Mesenchymal stem cell (in vitro differentiated cells and primary cell): Measurements from ENCODE around the gene OVCA2.

ENCODE experiments used
- DNase-seq: peaks from one replicate; pipeline ENCODE4 v3.0.0-alpha.2; 2013
- H2AFZ ChIP-seq: one replicate; pipeline ENCODE4 v1.6.1; 2013; ENCODE audit warnings: low read depth, mild to moderate bottlenecking, control low read depth, inconsistent platforms, low read length, moderate library complexity
- H2AK5ac ChIP-seq: 2 replicates; pipeline ENCODE4 v1.6.1; 2013; ENCODE audit warnings: low read length, moderate library complexity, mild to moderate bottlenecking, inconsistent platforms; ENCODE audit not compliant: severe bottlenecking
- H2BK120ac ChIP-seq: one replicate; pipeline ENCODE4 v1.6.1; 2013; ENCODE audit warnings: low read depth, mild to moderate bottlenecking, inconsistent platforms, low read length, moderate library complexity
- H2BK12ac ChIP-seq, 2 experiments: one replicate each; pipeline ENCODE4 v1.6.1; 2013; ENCODE audit warnings: inconsistent platforms in 2 of 2, low read length in 2 of 2, mild to moderate bottlenecking in 2 of 2, moderate library complexity in 2 of 2, control low read depth in 1 of 2
- H2BK15ac ChIP-seq: one replicate; pipeline ENCODE4 v1.6.1; 2013; ENCODE audit warnings: mild to moderate bottlenecking, low read depth, inconsistent platforms; ENCODE audit not compliant: poor library complexity, severe bottlenecking
- H2BK5ac ChIP-seq: 2 replicates; pipeline ENCODE4 v1.6.1; 2013; ENCODE audit warnings: low read depth, mild to moderate bottlenecking, low read length, control low read depth, inconsistent platforms; ENCODE audit not compliant: poor library complexity, severe bottlenecking
- H3K14ac ChIP-seq, 2 experiments: one replicate each; pipeline ENCODE4 v1.6.1; 2013; ENCODE audit warnings: inconsistent platforms in 2 of 2, low read length in 2 of 2, control low read depth in 1 of 2, mild to moderate bottlenecking in 1 of 2, moderate library complexity in 1 of 2
- H3K18ac ChIP-seq, 2 experiments: one replicate each; pipeline ENCODE4 v1.6.1; 2013; ENCODE audit warnings: inconsistent platforms in 2 of 2, low read length in 2 of 2, control low read depth in 1 of 2, low read depth in 1 of 2, mild to moderate bottlenecking in 1 of 2
- H3K23ac ChIP-seq, 2 experiments: one replicate each; pipeline ENCODE4 v1.6.1; 2013; ENCODE audit warnings: inconsistent platforms in 2 of 2, low read length in 2 of 2, mild to moderate bottlenecking in 2 of 2, moderate library complexity in 2 of 2, control low read depth in 1 of 2
- H3K27ac ChIP-seq: 2 replicates; pipeline ENCODE4 v1.5.1; 2013; ENCODE audit warnings: mild to moderate bottlenecking, moderate library complexity, low read length, control low read depth, inconsistent platforms; ENCODE audit not compliant: poor library complexity, severe bottlenecking
- H3K27me3 ChIP-seq, 2 experiments: 2 replicates each; pipeline versions ENCODE4 v1.6.1 to v1.7.0; 2013; ENCODE audit warnings: low read length in 2 of 2, mild to moderate bottlenecking in 2 of 2, moderate library complexity in 2 of 2, control low read depth in 1 of 2, inconsistent platforms in 1 of 2; ENCODE audit not compliant: control insufficient read depth in 1 of 2, insufficient read depth in 1 of 2
- H3K36me3 ChIP-seq, 2 experiments: 2 replicates each; pipeline versions ENCODE4 v1.6.1 to v1.7.0; 2013; ENCODE audit warnings: low read length in 2 of 2, control low read depth in 1 of 2, inconsistent platforms in 1 of 2, low read depth in 1 of 2, mild to moderate bottlenecking in 1 of 2; ENCODE audit not compliant: insufficient read depth in 2 of 2, control insufficient read depth in 1 of 2
- H3K4ac ChIP-seq, 2 experiments: one replicate each; pipeline ENCODE4 v1.6.1; 2013; ENCODE audit warnings: inconsistent platforms in 2 of 2, low read length in 2 of 2, mild to moderate bottlenecking in 2 of 2, moderate library complexity in 2 of 2, control low read depth in 1 of 2, low read depth in 1 of 2
- H3K4me1 ChIP-seq: 2 replicates; pipeline ENCODE4 v1.6.1; 2013; ENCODE audit warnings: low read depth, low read length, control low read depth; ENCODE audit not compliant: control insufficient read depth, insufficient read depth
- H3K4me2 ChIP-seq: 2 replicates; pipeline ENCODE4 v1.6.1; 2013; ENCODE audit warnings: low read length, mild to moderate bottlenecking, inconsistent platforms; ENCODE audit not compliant: poor library complexity, severe bottlenecking
- H3K4me3 ChIP-seq, 2 experiments: 2 replicates each; pipeline versions ENCODE4 v1.5.1 to v1.7.0; 2013; ENCODE audit warnings: low read length in 2 of 2, mild to moderate bottlenecking in 2 of 2, control low read depth in 1 of 2, low read depth in 1 of 2; ENCODE audit not compliant: insufficient read depth in 1 of 2
- H3K79me1 ChIP-seq: replicated peaks from 2 replicates; pipeline ENCODE4 v1.6.1; 2013; ENCODE audit warnings: mild to moderate bottlenecking, control low read depth, low read length, inconsistent platforms; ENCODE audit not compliant: poor library complexity, severe bottlenecking
- H3K9ac ChIP-seq: 2 replicates; pipeline ENCODE4 v1.7.0; 2013; ENCODE audit warnings: mild to moderate bottlenecking, low read length, moderate library complexity
- H3K9me3 ChIP-seq: 2 replicates; pipeline ENCODE4 v1.7.0; 2013; ENCODE audit warnings: mild to moderate bottlenecking, low read length; ENCODE audit not compliant: control insufficient read depth
- H4K8ac ChIP-seq: one replicate; pipeline ENCODE4 v1.6.1; 2013; ENCODE audit warnings: inconsistent platforms, mild to moderate bottlenecking, low read length, moderate library complexity
- H4K91ac ChIP-seq: one replicate; pipeline ENCODE4 v1.6.1; 2013; ENCODE audit warnings: mild to moderate bottlenecking, low read length, inconsistent platforms
- WGBS: methylation state at CpG from one replicate; pipeline ENCODE4 v1.1.7; 2013; ENCODE audit warnings: mixed read lengths; 5-methylcytosine and 5-hydroxymethylcytosine counted together

The OVCA2 gene

GRCh38 chr17:2076087-2076984 lies 34.5 kb downstream of the OVCA2 start:
- WGBS = 59% methylated on average over 17 of the region's 17 CpGs
- H3K79me1 ChIP-seq = peaks cover 4% of the 10 kb centered on the region
- H3K4me2 ChIP-seq = no peak overlapping the region
- H3K4me3 ChIP-seq = no peak overlapping the region
- H3K9ac ChIP-seq = peak overlapping the region; percentile 36
- H2BK12ac ChIP-seq = peak overlapping the region; percentile 45 to 79
- H3K27ac ChIP-seq = no peak overlapping the region
- H3K4ac ChIP-seq = peak overlapping the region; percentile 12 to 27
- H4K8ac ChIP-seq = peak overlapping the region; percentile 45
- H3K9me3 ChIP-seq = no peaks in the 10 kb centered on the region
- peaks cover 22% of the 10 kb centered on the region for H3K4me1 ChIP-seq
- H3K18ac ChIP-seq = peak overlapping the region; percentile 46 to 68
- no peak overlapping the region for H3K14ac ChIP-seq
- H2AFZ ChIP-seq = no peak overlapping the region
- peak overlapping the region; percentile 49 for H2AK5ac ChIP-seq
- no peak overlapping the region for H2BK5ac ChIP-seq
- DNase-seq = peak; percentile 61
- no peak overlapping the region for H3K23ac ChIP-seq
- H2BK15ac ChIP-seq = no peak overlapping the region
- peaks cover 49 to 64% of the 10 kb centered on the region in 2 experiments for H3K36me3 ChIP-seq
- H4K91ac ChIP-seq = peak overlapping the region; percentile 29
- no peaks in the 10 kb centered on the region for H3K27me3 ChIP-seq
- no peak overlapping the region for H2BK120ac ChIP-seq

GRCh38 chr17:2077040-2077439 lies 35.2 kb downstream of the OVCA2 start:
- Histone ChIP-seq H2AK5ac (no peak overlapping the region), H2AFZ (no peak overlapping the region), H3K4me3 (no peak overlapping the region), H3K79me1 (peaks cover 4% of the 10 kb centered on the region), H3K9me3 (no peaks in the 10 kb centered on the region), H3K27me3 (no peaks in the 10 kb centered on the region), H3K14ac (no peak overlapping the region), H4K91ac (no peak overlapping the region), H3K36me3 (peaks cover 45 to 59% of the 10 kb centered on the region in 2 experiments), H2BK120ac (no peak overlapping the region), H2BK12ac (peak overlapping the region in 1 of 2 experiments; percentile 17), H3K4me2 (no peak overlapping the region), H2BK5ac (no peak overlapping the region), H3K9ac (peak overlapping the region; percentile 36), H3K18ac (peak overlapping the region; percentile 1 to 68), H3K4ac (peak overlapping the region in 1 of 2 experiments; percentile 27), H3K23ac (no peak overlapping the region), H3K27ac (no peak overlapping the region), H4K8ac (no peak overlapping the region), H2BK15ac (no peak overlapping the region), H3K4me1 (peaks cover 20% of the 10 kb centered on the region)
- no peak for DNase-seq
- 81% methylated on average over 8 of the region's 8 CpGs for WGBS

- H3K27ac ChIP-seq = no peak overlapping the region
- no peak for DNase-seq
- no peak overlapping the region for H3K4ac ChIP-seq
- H4K8ac ChIP-seq = peak overlapping the region; percentile 10
- no peak overlapping the region for H3K4me2 ChIP-seq
- H3K27me3 ChIP-seq = no peaks in the 10 kb centered on the region
- H3K9me3 ChIP-seq = no peaks in the 10 kb centered on the region
- peak overlapping the region; percentile 81 for H4K91ac ChIP-seq
- peaks cover 14% of the 10 kb centered on the region for H3K79me1 ChIP-seq
- H3K18ac ChIP-seq = peak overlapping the region; percentile 5 to 79
- H3K9ac ChIP-seq = peak overlapping the region; percentile 31
- H3K4me1 ChIP-seq = peaks cover 36% of the 10 kb centered on the region
- H2BK5ac ChIP-seq = no peak overlapping the region
- H2AFZ ChIP-seq = no peak overlapping the region
- H3K14ac ChIP-seq = no peak overlapping the region
- peak overlapping the region; percentile 19 for H2BK120ac ChIP-seq
- H3K36me3 ChIP-seq = peaks cover 49 to 50% of the 10 kb centered on the region in 2 experiments
- 69% methylated on average over 9 of the region's 9 CpGs for WGBS
- no peak overlapping the region for H2AK5ac ChIP-seq
- H2BK15ac ChIP-seq = no peak overlapping the region
- H2BK12ac ChIP-seq = peak overlapping the region in 1 of 2 experiments; percentile 75
- no peak overlapping the region for H3K4me3 ChIP-seq
- no peak overlapping the region for H3K23ac ChIP-seq
Observed at GRCh38 chr17:2081564-2081963, 39.7 kb downstream of the OVCA2 start.

DNA sequence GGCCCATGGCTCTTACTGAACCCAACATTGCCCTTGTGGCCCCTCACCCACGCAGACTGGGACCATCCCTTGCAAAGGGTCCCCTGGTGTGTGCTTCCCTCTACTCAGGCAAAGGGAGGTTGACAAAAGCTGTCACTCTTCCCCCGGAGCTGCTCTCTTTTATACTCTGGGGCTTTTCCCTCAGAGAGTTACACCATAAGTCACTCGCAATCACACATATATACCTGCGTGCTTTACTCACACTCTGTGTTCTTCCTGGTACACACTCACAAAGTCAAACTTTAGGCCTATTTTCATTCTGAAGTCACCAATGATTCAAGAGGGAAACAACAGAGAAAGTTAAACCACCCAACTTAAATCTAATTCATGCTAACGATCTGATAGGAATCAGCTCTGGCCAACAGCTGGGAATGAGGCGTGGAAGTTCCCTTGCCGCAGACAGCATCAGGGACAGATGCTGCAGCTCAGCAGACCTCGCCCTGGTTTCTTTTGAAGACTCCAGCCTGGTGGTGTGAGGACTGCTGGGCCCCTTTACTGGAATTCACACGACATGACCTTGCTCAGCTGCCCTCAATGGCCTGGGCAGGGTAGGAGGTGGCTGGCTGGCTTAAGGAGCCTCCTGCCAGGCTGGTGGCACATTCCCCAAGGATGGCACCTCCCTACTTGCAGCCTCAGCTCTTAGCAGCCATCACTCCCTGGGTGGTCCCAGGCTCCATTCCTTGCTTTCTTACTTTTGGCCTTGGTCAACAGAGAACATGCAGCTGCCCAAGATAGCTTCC lies 40.4 kb downstream of the OVCA2 start:
- DNase-seq = peak; percentile 72
- Histone ChIP-seq H4K91ac (peak overlapping the region; percentile 86), H3K27me3 (no peaks in the 10 kb centered on the region), H2BK12ac (peak overlapping the region; percentile 75 to 85), H3K9me3 (no peaks in the 10 kb centered on the region), H2BK5ac (no peak overlapping the region), H2AK5ac (peak overlapping the region; percentile 26), H3K9ac (peak overlapping the region; percentile 31), H3K27ac (no peak overlapping the region), H2BK120ac (no peak overlapping the region), H2BK15ac (no peak overlapping the region), H3K23ac (no peak overlapping the region), H2AFZ (no peak overlapping the region), H3K36me3 (peaks cover 46 to 48% of the 10 kb centered on the region in 2 experiments), H3K4me3 (no peak overlapping the region), H4K8ac (peak overlapping the region; percentile 90), H3K14ac (peak overlapping the region in 1 of 2 experiments; percentile 30), H3K4me2 (no peak overlapping the region), H3K18ac (peak overlapping the region; percentile 79 to 84), H3K79me1 (peaks cover 19% of the 10 kb centered on the region), H3K4ac (peak overlapping the region; percentile 60 to 80), H3K4me1 (peaks cover 40% of the 10 kb centered on the region)
- WGBS = 59% methylated on average over 9 of the region's 9 CpGs
